HepG2 (cell line): ENCODE data around the gene CD274. TPM values are rescaled to one million over a fixed set of nuclear protein-coding genes. Genes with fewer than 3 reads are reported as not detected.

Experiments
- ATAC-seq: fragments of 200-7000 bp; cut with Tn5 transposase; 3 replicates; pipeline ENCODE4 v1.9.1; 2020; ENCODE audit warnings: mild to moderate bottlenecking, moderate library complexity
- BruUV-seq: library from RNA; stranded (reverse); fragments of 400-500 nt; replicated peaks from 2 replicates; lab custom pipeline; 2021; lab: Mats Ljungman, UMichigan
- CTCF ChIA-PET: fragments of 300-600 bp; formaldehyde crosslinking; extraction: SDS; loops from one replicate; lab custom pipeline; 2021; ENCODE audit warnings: low total read pairs, inconsistent platforms, low intra/inter-chr PET ratio; lab: Yijun Ruan, JAX
- POLR2A ChIA-PET: fragments of 350-600 bp; sonication (Branson Sonifier 250); formaldehyde crosslinking; loops from one replicate; lab custom pipeline; 2020; ENCODE audit warnings: antibody characterized with exemption, inconsistent platforms; lab: Yijun Ruan, JAX
- DNase-seq: peaks from one replicate; pipeline ENCODE4 v3.0.0-alpha.2; 2015; ENCODE audit warnings: low spot score
- FAIRE-seq: peaks from 3 replicates; lab custom pipeline; 2011; peaks lifted over from hg19 to GRCh38; lab: Jason Lieb, UNC
- H2AFZ ChIP-seq: one replicate; pipeline ENCODE4 v1.6.1; 2011; ENCODE audit warnings: low read length, inconsistent platforms
- H3K27ac ChIP-seq: fragments of 300-600 bp; 3 replicates; pipeline ENCODE4 v1.8.0; 2011; ENCODE audit warnings: mixed run types, mild to moderate bottlenecking, mixed read lengths, low read length, inconsistent platforms; ENCODE audit not compliant: insufficient read depth; ENCODE audit errors: extremely low read length
- H3K27me3 ChIP-seq, 2 experiments: fragments of 200-600 bp in 1 of 2; 2 replicates in 1 of 2; 3 replicates in 1 of 2; pipeline versions ENCODE4 v1.6.0 to v1.8.0; 2011; ENCODE audit warnings: low read length in 2 of 2, mild to moderate bottlenecking in 2 of 2, moderate library complexity in 2 of 2, inconsistent platforms in 1 of 2; ENCODE audit not compliant: insufficient read depth in 2 of 2, control insufficient read depth in 1 of 2
- H3K36me3 ChIP-seq, 2 experiments: fragments of 200-600 bp in 1 of 2; replicated peaks in 1 of 2; 2 replicates in 1 of 2; 3 replicates in 1 of 2; pipeline versions ENCODE4 v1.5.1 to v1.8.0; 2011; ENCODE audit warnings: low read length in 2 of 2, inconsistent platforms in 1 of 2; ENCODE audit not compliant: insufficient read depth in 2 of 2, control insufficient read depth in 1 of 2
- H3K4me1 ChIP-seq: 2 replicates; pipeline ENCODE4 v1.5.1; 2012; ENCODE audit warnings: low read length, inconsistent platforms; ENCODE audit not compliant: insufficient read depth
- H3K4me2 ChIP-seq: 2 replicates; pipeline ENCODE4 v1.6.0; 2011; ENCODE audit warnings: low read depth, low read length, inconsistent platforms
- H3K4me3 ChIP-seq, 3 experiments: fragments of 200-600 bp in 1 of 3; sonication (generic), shearing (Covaris generic) in 1 of 3; replicated peaks in 1 of 3; 2 replicates each; pipeline ENCODE4 v1.5.1; 2011 to 2016; ENCODE audit warnings: low read length in 3 of 3, inconsistent platforms in 2 of 3, low read depth in 2 of 3, mild to moderate bottlenecking in 2 of 3, control low read depth in 1 of 3, mixed read lengths in 1 of 3; ENCODE audit not compliant: insufficient read depth in 1 of 3
- H3K79me2 ChIP-seq: one replicate; pipeline ENCODE4 v1.6.1; 2011; ENCODE audit warnings: low read length, inconsistent platforms; ENCODE audit not compliant: insufficient read depth
- H3K9ac ChIP-seq: 2 replicates; pipeline ENCODE4 v1.6.0; 2011; ENCODE audit warnings: mild to moderate bottlenecking, low read depth, low read length, inconsistent platforms; ENCODE audit not compliant: insufficient read depth
- H3K9me3 ChIP-seq: 2 replicates; pipeline ENCODE4 v1.5.1; 2012; ENCODE audit warnings: mild to moderate bottlenecking, low read length
- H4K20me1 ChIP-seq: 2 replicates; pipeline ENCODE4 v1.6.0; 2011; ENCODE audit warnings: inconsistent platforms, mild to moderate bottlenecking, low read length, moderate library complexity; ENCODE audit not compliant: insufficient read depth
- MIER2 ChIP-seq: IDR thresholded peaks from 2 replicates; pipeline ENCODE4 v1.6.1; 2016; ENCODE audit warnings: missing biosample characterization, missing genetic modification reagents
- NFIB ChIP-seq: sonication (generic); formaldehyde crosslinking; IDR thresholded peaks from 2 replicates; pipeline ENCODE4 v1.9.0; 2021; ENCODE audit warnings: missing genetic modification reagents, mild to moderate bottlenecking, borderline replicate concordance
- NR2C2 ChIP-seq: sonication (generic); formaldehyde crosslinking; IDR thresholded peaks from 2 replicates; pipeline ENCODE4 v1.4.0; 2020; ENCODE audit warnings: missing genetic modification reagents, mild to moderate bottlenecking, moderate library complexity, borderline replicate concordance
- NR3C1 ChIP-seq: sonication (generic); formaldehyde crosslinking; IDR thresholded peaks from 2 replicates; pipeline ENCODE4 v1.4.0; 2020; ENCODE audit warnings: missing genetic modification reagents
- RFX5 ChIP-seq: IDR thresholded peaks from 2 replicates; pipeline ENCODE4 v1.6.1; 2011; ENCODE audit warnings: low read depth, low read length, improper control_type of control experiment
- SNAI1 ChIP-seq: sonication (generic); formaldehyde crosslinking; IDR thresholded peaks from 2 replicates; pipeline ENCODE4 v1.5.0; 2020; ENCODE audit warnings: mild to moderate bottlenecking, missing genetic modification reagents, borderline replicate concordance
- TFDP2 ChIP-seq: sonication (generic); formaldehyde crosslinking; IDR thresholded peaks from 2 replicates; pipeline ENCODE4 v1.4.0; 2020; ENCODE audit warnings: missing genetic modification reagents
- U2AF1 ChIP-seq: fragments of 200-400 bp; formaldehyde crosslinking; optimal IDR thresholded peaks from 2 replicates; pipeline ENCODE3; 2017; ENCODE audit warnings: mild to moderate bottlenecking, low read depth, low read length
- ZBTB1 ChIP-seq: sonication (generic); formaldehyde crosslinking; IDR thresholded peaks from 2 replicates; pipeline ENCODE4 v1.4.0; 2020; ENCODE audit warnings: missing genetic modification reagents, borderline replicate concordance
- ZMYM3 ChIP-seq: sonication (generic); formaldehyde crosslinking; IDR thresholded peaks from 2 replicates; pipeline ENCODE4 v1.5.1; 2020; ENCODE audit warnings: mild to moderate bottlenecking, missing genetic modification reagents
- WGBS: methylation state at CpG from one replicate; pipeline ENCODE4 v1.1.6; 2017; ENCODE audit warnings: low lambda C conversion rate; 5-methylcytosine and 5-hydroxymethylcytosine counted together
- in situ Hi-C: cut with HindIII; loops from 2 replicates; pipeline ENCODE4 v1.10.0; 2017; ENCODE audit warnings: low pct_unique_long_range_greater_than_20kb; ENCODE audit not compliant: extremely low pct_ligation_motif_present
- intact Hi-C: fragments of 100-400 bp; cut with micrococcal nuclease; formaldehyde crosslinking; loops from one replicate; pipeline ENCODE4 v1.10.0; 2022; ENCODE audit not compliant: unreplicated experiment
- polyA plus RNA-seq, 8 experiments: library from polyadenylated mRNA; depleted of rRNA in 3 of 8; stranded (reverse) in 7 of 8; unstranded in 1 of 8; fragments of >200 nt; fragmentation: Illumina TruSeq in 4 of 8; extraction: Trizol in 4 of 8; gene quantifications; 2 replicates each; pipeline versions ENCODE4 v1.2.1 to v1.2.3, GENCODE V29; 2011 to 2016; ENCODE audit warnings: low read depth in 4 of 8, missing spikeins in 1 of 8, mixed read lengths in 1 of 8; ENCODE audit not compliant: insufficient read depth in 1 of 8
- total RNA-seq, 5 experiments: library from RNA; depleted of rRNA; stranded (reverse); fragments of >200 nt; fragmentation: Illumina TruSeq; extraction: Trizol; gene quantifications; 2 replicates each; pipeline ENCODE4 v1.2.3, GENCODE V29; 2016; ENCODE audit warnings: low read depth in 1 of 5

CD274 gene
- total and polyA plus RNA-seq, 2 of the 13 experiments (the other 11 are each of a cell fraction or from before 2014, with no cell fraction given) = 0.17 to 0.49 TPM

GRCh38 chr9:5466766-5467165 is 16.4 kb downstream of the CD274 start:
- H3K36me3 ChIP-seq = no peaks in the 10 kb centered on the region
- no peaks in the 10 kb centered on the region for H4K20me1 ChIP-seq
- in situ Hi-C loops = no loop called here
- H3K27ac ChIP-seq = no peak overlapping the region
- intact Hi-C loops = no loop called here
- no peak overlapping the region for H3K4me2 ChIP-seq
- no peaks in the 10 kb centered on the region for H3K79me2 ChIP-seq
- H3K4me3 ChIP-seq = no peak overlapping the region
- ATAC-seq (no peak), FAIRE-seq (no peak), DNase-seq (no peak)
- WGBS = 0% methylated on average over 2 of the region's 2 CpGs
- no TSS peak for BruUV-seq
- H3K27me3 ChIP-seq = 0 out of 5 replicates have a peak, but pooled peaks cover 0 to 3% of the 10 kb centered on the region in 2 experiments
- no peak for TF ChIP-seq NR2C2 (CRISPR knock-in tag)
- no peak for TF ChIP-seq SNAI1 (CRISPR knock-in tag)
- no peak for TF ChIP-seq TFDP2 (CRISPR knock-in tag)
- TF ChIP-seq MIER2 (CRISPR knock-in tag) = no peak
- no peak for TF ChIP-seq ZMYM3 (CRISPR knock-in tag)
- no peak for TF ChIP-seq RFX5
- TF ChIP-seq NR3C1 (CRISPR knock-in tag) = no peak
- TF ChIP-seq U2AF1 = no peak
- TF ChIP-seq NFIB = no peak
- no peak for TF ChIP-seq ZBTB1 (CRISPR knock-in tag)
- no peak overlapping the region for H3K9ac ChIP-seq
- H3K9me3 ChIP-seq = no peaks in the 10 kb centered on the region
- H2AFZ ChIP-seq = no peak overlapping the region
- no peaks in the 10 kb centered on the region for H3K4me1 ChIP-seq
- ChIA-PET POLR2A (no interaction called here), CTCF (no interaction called here)
